HepG2 (cell line): ENCODE results near the gene WDR83. TPM values are rescaled to one million over a fixed set of nuclear protein-coding genes. Genes with fewer than 3 reads are reported as not detected.

ENCODE experiments used
- ATAC-seq: fragments of 200-7000 bp; cut with Tn5 transposase; 3 replicates; pipeline ENCODE4 v1.9.1; 2020; ENCODE audit warnings: mild to moderate bottlenecking, moderate library complexity
- BruUV-seq: library from RNA; stranded (reverse); fragments of 400-500 nt; replicated peaks from 2 replicates; lab custom pipeline; 2021; lab: Mats Ljungman, UMichigan
- CTCF ChIA-PET: fragments of 300-600 bp; formaldehyde crosslinking; extraction: SDS; loops from one replicate; lab custom pipeline; 2021; ENCODE audit warnings: low total read pairs, inconsistent platforms, low intra/inter-chr PET ratio; lab: Yijun Ruan, JAX
- POLR2A ChIA-PET: fragments of 350-600 bp; sonication (Branson Sonifier 250); formaldehyde crosslinking; loops from one replicate; lab custom pipeline; 2020; ENCODE audit warnings: antibody characterized with exemption, inconsistent platforms; lab: Yijun Ruan, JAX
- DNase-seq: peaks from one replicate; pipeline ENCODE4 v3.0.0-alpha.2; 2015; ENCODE audit warnings: low spot score
- FAIRE-seq: peaks from 3 replicates; lab custom pipeline; 2011; peaks lifted over from hg19 to GRCh38; lab: Jason Lieb, UNC
- H2AFZ ChIP-seq: one replicate; pipeline ENCODE4 v1.6.1; 2011; ENCODE audit warnings: low read length, inconsistent platforms
- H3K27ac ChIP-seq: fragments of 300-600 bp; 3 replicates; pipeline ENCODE4 v1.8.0; 2011; ENCODE audit warnings: mixed run types, mild to moderate bottlenecking, mixed read lengths, low read length, inconsistent platforms; ENCODE audit not compliant: insufficient read depth; ENCODE audit errors: extremely low read length
- H3K27me3 ChIP-seq, 2 experiments: fragments of 200-600 bp in 1 of 2; 2 replicates in 1 of 2; 3 replicates in 1 of 2; pipeline versions ENCODE4 v1.6.0 to v1.8.0; 2011; ENCODE audit warnings: low read length in 2 of 2, mild to moderate bottlenecking in 2 of 2, moderate library complexity in 2 of 2, inconsistent platforms in 1 of 2; ENCODE audit not compliant: insufficient read depth in 2 of 2, control insufficient read depth in 1 of 2
- H3K36me3 ChIP-seq, 2 experiments: fragments of 200-600 bp in 1 of 2; replicated peaks in 1 of 2; 2 replicates in 1 of 2; 3 replicates in 1 of 2; pipeline versions ENCODE4 v1.5.1 to v1.8.0; 2011; ENCODE audit warnings: low read length in 2 of 2, inconsistent platforms in 1 of 2; ENCODE audit not compliant: insufficient read depth in 2 of 2, control insufficient read depth in 1 of 2
- H3K4me1 ChIP-seq: 2 replicates; pipeline ENCODE4 v1.5.1; 2012; ENCODE audit warnings: low read length, inconsistent platforms; ENCODE audit not compliant: insufficient read depth
- H3K4me2 ChIP-seq: 2 replicates; pipeline ENCODE4 v1.6.0; 2011; ENCODE audit warnings: low read depth, low read length, inconsistent platforms
- H3K4me3 ChIP-seq, 3 experiments: fragments of 200-600 bp in 1 of 3; sonication (generic), shearing (Covaris generic) in 1 of 3; replicated peaks in 1 of 3; 2 replicates each; pipeline ENCODE4 v1.5.1; 2011 to 2016; ENCODE audit warnings: low read length in 3 of 3, inconsistent platforms in 2 of 3, low read depth in 2 of 3, mild to moderate bottlenecking in 2 of 3, control low read depth in 1 of 3, mixed read lengths in 1 of 3; ENCODE audit not compliant: insufficient read depth in 1 of 3
- H3K79me2 ChIP-seq: one replicate; pipeline ENCODE4 v1.6.1; 2011; ENCODE audit warnings: low read length, inconsistent platforms; ENCODE audit not compliant: insufficient read depth
- H3K9ac ChIP-seq: 2 replicates; pipeline ENCODE4 v1.6.0; 2011; ENCODE audit warnings: mild to moderate bottlenecking, low read depth, low read length, inconsistent platforms; ENCODE audit not compliant: insufficient read depth
- H3K9me3 ChIP-seq: 2 replicates; pipeline ENCODE4 v1.5.1; 2012; ENCODE audit warnings: mild to moderate bottlenecking, low read length
- H4K20me1 ChIP-seq: 2 replicates; pipeline ENCODE4 v1.6.0; 2011; ENCODE audit warnings: inconsistent platforms, mild to moderate bottlenecking, low read length, moderate library complexity; ENCODE audit not compliant: insufficient read depth
- AHR ChIP-seq: IDR thresholded peaks from 2 replicates; pipeline ENCODE4 v1.6.1; 2018; ENCODE audit warnings: missing genetic modification reagents, missing compliant biosample characterization
- CREB1 ChIP-seq, 2 experiments: fragments of 450-650 bp in 1 of 2; IDR thresholded peaks; 2 replicates each; pipeline ENCODE4 v1.6.1; 2016 to 2017; ENCODE audit warnings: control low read depth in 1 of 2, mild to moderate bottlenecking in 1 of 2, missing compliant biosample characterization in 1 of 2, missing genetic modification characterization in 1 of 2
- FIP1L1 ChIP-seq: fragments of 200-400 bp; formaldehyde crosslinking; IDR thresholded peaks from 2 replicates; pipeline ENCODE4 v1.6.1; 2018; ENCODE audit warnings: low read depth, mild to moderate bottlenecking, low read length, moderate library complexity, borderline replicate concordance; ENCODE audit not compliant: insufficient read depth
- GTF2F1 ChIP-seq: fragments of 150-350 bp; IDR thresholded peaks from 2 replicates; pipeline ENCODE4 v1.6.1; 2014; ENCODE audit warnings: low read length
- MBD4 ChIP-seq: IDR thresholded peaks from 2 replicates; pipeline ENCODE4 v1.6.1; 2012; ENCODE audit warnings: low read length, inconsistent platforms, borderline replicate concordance
- RELA ChIP-seq: sonication (generic); formaldehyde crosslinking; IDR thresholded peaks from 2 replicates; pipeline ENCODE4 v1.4.0; 2020; ENCODE audit warnings: missing genetic modification reagents
- SNAI1 ChIP-seq: sonication (generic); formaldehyde crosslinking; IDR thresholded peaks from 2 replicates; pipeline ENCODE4 v1.5.0; 2020; ENCODE audit warnings: mild to moderate bottlenecking, missing genetic modification reagents, borderline replicate concordance
- SNAPC2 ChIP-seq: sonication (generic); formaldehyde crosslinking; IDR thresholded peaks from 2 replicates; pipeline ENCODE4 v1.8.1; 2022; ENCODE audit warnings: mild to moderate bottlenecking, missing genetic modification reagents
- SP140L ChIP-seq: sonication (generic); formaldehyde crosslinking; IDR thresholded peaks from 2 replicates; pipeline ENCODE4 v1.4.0; 2020; ENCODE audit warnings: missing genetic modification reagents, borderline replicate concordance
- TRIM24 ChIP-seq: sonication (generic); formaldehyde crosslinking; IDR thresholded peaks from 2 replicates; pipeline ENCODE4 v1.8.0; 2022; ENCODE audit warnings: mild to moderate bottlenecking, missing genetic modification reagents
- ZNF207 ChIP-seq: fragments of 450-650 bp; IDR thresholded peaks from 2 replicates; pipeline ENCODE4 v1.6.1; 2016; ENCODE audit warnings: antibody characterized with exemption, borderline replicate concordance
- ZNF546 ChIP-seq: sonication (generic); formaldehyde crosslinking; conservative IDR thresholded peaks from 2 replicates; pipeline ENCODE4 v1.8.1; 2023; ENCODE audit warnings: mild to moderate bottlenecking, missing genetic modification reagents
- ZNF597 ChIP-seq: sonication (generic); formaldehyde crosslinking; IDR thresholded peaks from 2 replicates; pipeline ENCODE4 v1.5.0; 2020; ENCODE audit warnings: missing genetic modification reagents
- ZNF605 ChIP-seq: sonication (generic); formaldehyde crosslinking; IDR thresholded peaks from 2 replicates; pipeline ENCODE4 v1.8.0; 2022; ENCODE audit warnings: mild to moderate bottlenecking, missing genetic modification reagents
- WGBS: methylation state at CpG from one replicate; pipeline ENCODE4 v1.1.6; 2017; ENCODE audit warnings: low lambda C conversion rate; 5-methylcytosine and 5-hydroxymethylcytosine counted together
- in situ Hi-C: cut with HindIII; loops from 2 replicates; pipeline ENCODE4 v1.10.0; 2017; ENCODE audit warnings: low pct_unique_long_range_greater_than_20kb; ENCODE audit not compliant: extremely low pct_ligation_motif_present
- intact Hi-C: fragments of 100-400 bp; cut with micrococcal nuclease; formaldehyde crosslinking; loops from one replicate; pipeline ENCODE4 v1.10.0; 2022; ENCODE audit not compliant: unreplicated experiment
- polyA plus RNA-seq, 8 experiments: library from polyadenylated mRNA; depleted of rRNA in 3 of 8; stranded (reverse) in 7 of 8; unstranded in 1 of 8; fragments of >200 nt; fragmentation: Illumina TruSeq in 4 of 8; extraction: Trizol in 4 of 8; gene quantifications; 2 replicates each; pipeline versions ENCODE4 v1.2.1 to v1.2.3, GENCODE V29; 2011 to 2016; ENCODE audit warnings: low read depth in 4 of 8, missing spikeins in 1 of 8, mixed read lengths in 1 of 8; ENCODE audit not compliant: insufficient read depth in 1 of 8
- total RNA-seq, 5 experiments: library from RNA; depleted of rRNA; stranded (reverse); fragments of >200 nt; fragmentation: Illumina TruSeq; extraction: Trizol; gene quantifications; 2 replicates each; pipeline ENCODE4 v1.2.3, GENCODE V29; 2016; ENCODE audit warnings: low read depth in 1 of 5
- TF ChIP-seq, protein P1 (sequence below): IDR thresholded peaks from 2 replicates; pipeline ENCODE4 v1.6.1; 2016; ENCODE audit warnings: missing genetic modification reagents, missing compliant biosample characterization
- TF ChIP-seq, protein P2 (sequence below): sonication (generic); formaldehyde crosslinking; IDR thresholded peaks from 2 replicates; pipeline ENCODE4 v1.9.0; 2021; ENCODE audit warnings: missing genetic modification reagents, borderline replicate concordance

The WDR83 gene
- total and polyA plus RNA-seq, 2 of the 13 experiments (the other 11 are each of a cell fraction or from before 2014, with no cell fraction given) = 4.5 to 10.7 TPM

- H3K4me3 ChIP-seq = peak within 1 kb of the TSS; percentile 79 to 100 (median 92)
- CTCF ChIA-PET = no interaction called here
- POLR2A ChIA-PET = interaction anchor here (0.6 to 2.5 kb wide), 7 partner anchors 11 to 526 kb away, joined by 3 to 9 read pairs (median 6); partner anchors contain the start of genes DHPS, TNPO2 and TRIR
- no peaks in the 10 kb centered on the region for H4K20me1 ChIP-seq
- peaks cover 4% of the 10 kb centered on the region for H3K79me2 ChIP-seq
- peaks cover 7 to 15% of the 10 kb centered on the region in 2 experiments; a peak in 4 of 5 replicates for H3K36me3 ChIP-seq
- peak within 1 kb of the TSS; percentile 86 for H3K4me2 ChIP-seq
- H3K4me1 ChIP-seq = peaks cover 16% of the 10 kb centered on the region
- intact Hi-C loops (no loop called here), in situ Hi-C loops (no loop called here)
- DNase-seq (peak; percentile 90), FAIRE-seq (peak; percentile 87), ATAC-seq (peak; percentile 86)
- no peak within 1 kb of the TSS for H2AFZ ChIP-seq
- peak within 1 kb of the TSS; percentile 76 for H3K27ac ChIP-seq
- H3K9me3 ChIP-seq = no peaks in the 10 kb centered on the region
- no peaks in the 10 kb centered on the region; a peak in 1 of 5 replicates for H3K27me3 ChIP-seq
- TSS peak; percentile 99 for BruUV-seq
- H3K9ac ChIP-seq = peak within 1 kb of the TSS; percentile 81
- 21% methylated on average over 19 of the region's 59 CpGs for WGBS
- no peak for TF ChIP-seq ZNF207
- no peak for TF ChIP-seq GTF2F1
- TF ChIP-seq MBD4 = no peak
- no peak for TF ChIP-seq ZNF597
- TF ChIP-seq ZNF605 = peak; percentile 44; the same call in 1 of the 2 replicates
- peak; percentile 98 for TF ChIP-seq CREB1 (IDR thresholded peaks at IDR 0.05)
- TF ChIP-seq CREB1 (CRISPR knock-in tag; IDR thresholded peaks at IDR 0.05) = peak; percentile 100
- 0 out of 2 replicates have a peak, but pooled peaks have one; percentile 41 for TF ChIP-seq SNAI1 (CRISPR knock-in tag)
- no peak for TF ChIP-seq FIP1L1
- no peak for TF ChIP-seq TRIM24 (CRISPR knock-in tag)
- no peak for TF ChIP-seq SP140L
- TF ChIP-seq AHR (CRISPR knock-in tag) = 0 out of 2 replicates have a peak, but pooled peaks have one; percentile 39
- TF ChIP-seq ZNF546 (CRISPR knock-in tag) = no peak
- no peak for TF ChIP-seq RELA (CRISPR knock-in tag)
- TF ChIP-seq, protein P1, sequence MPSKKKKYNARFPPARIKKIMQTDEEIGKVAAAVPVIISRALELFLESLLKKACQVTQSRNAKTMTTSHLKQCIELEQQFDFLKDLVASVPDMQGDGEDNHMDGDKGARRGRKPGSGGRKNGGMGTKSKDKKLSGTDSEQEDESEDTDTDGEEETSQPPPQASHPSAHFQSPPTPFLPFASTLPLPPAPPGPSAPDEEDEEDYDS (CRISPR knock-in tag) = peak; percentile 75
- 0 out of 2 replicates have a peak, but pooled peaks have one; percentile 34 for TF ChIP-seq SNAPC2 (CRISPR knock-in tag)
- TF ChIP-seq, protein P2, sequence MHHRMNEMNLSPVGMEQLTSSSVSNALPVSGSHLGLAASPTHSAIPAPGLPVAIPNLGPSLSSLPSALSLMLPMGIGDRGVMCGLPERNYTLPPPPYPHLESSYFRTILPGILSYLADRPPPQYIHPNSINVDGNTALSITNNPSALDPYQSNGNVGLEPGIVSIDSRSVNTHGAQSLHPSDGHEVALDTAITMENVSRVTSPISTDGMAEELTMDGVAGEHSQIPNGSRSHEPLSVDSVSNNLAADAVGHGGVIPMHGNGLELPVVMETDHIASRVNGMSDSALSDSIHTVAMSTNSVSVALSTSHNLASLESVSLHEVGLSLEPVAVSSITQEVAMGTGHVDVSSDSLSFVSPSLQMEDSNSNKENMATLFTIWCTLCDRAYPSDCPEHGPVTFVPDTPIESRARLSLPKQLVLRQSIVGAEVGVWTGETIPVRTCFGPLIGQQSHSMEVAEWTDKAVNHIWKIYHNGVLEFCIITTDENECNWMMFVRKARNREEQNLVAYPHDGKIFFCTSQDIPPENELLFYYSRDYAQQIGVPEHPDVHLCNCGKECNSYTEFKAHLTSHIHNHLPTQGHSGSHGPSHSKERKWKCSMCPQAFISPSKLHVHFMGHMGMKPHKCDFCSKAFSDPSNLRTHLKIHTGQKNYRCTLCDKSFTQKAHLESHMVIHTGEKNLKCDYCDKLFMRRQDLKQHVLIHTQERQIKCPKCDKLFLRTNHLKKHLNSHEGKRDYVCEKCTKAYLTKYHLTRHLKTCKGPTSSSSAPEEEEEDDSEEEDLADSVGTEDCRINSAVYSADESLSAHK = no peak
These were observed 30.0 kb downstream of the WDR83 start, which contains the start of gene FBXW9 for GRCh38 chr19:12696366-12697335. FBXW9 (minus strand) TSS chr19:12696631; CDS start chr19:12696581, 50 bp downstream.
